HG03354 (cell line): ENCODE measurements around the gene GSS.
"Not testable (repeated sequence)": the region's sequence is repeated elsewhere in the genome, so short reads cannot be mapped to it uniquely, and the experiment has no call there.

Experiments used
- ATAC-seq: cut with Tn5 transposase; IDR thresholded peaks from one replicate; pipeline ENCODE4 v1.9.1; 2021; ENCODE audit warnings: mild to moderate bottlenecking; ENCODE audit not compliant: unreplicated experiment, poor library complexity, severe bottlenecking

Gene GSS

GRCh38 chr20:34883087-34883688 is 72.4 kb downstream of the GSS start:
- no peak for ATAC-seq

- no peak for ATAC-seq
These were observed 73.9 kb downstream of the GSS start for GRCh38 chr20:34881689-34882088.

GRCh38 chr20:34880971-34881370 is 74.6 kb downstream of the GSS start:
- ATAC-seq, result not testable (repeated sequence)

- no peak for ATAC-seq
These were observed 75.3 kb downstream of the GSS start for GRCh38 chr20:34880215-34880850.
